HT1080 (cell line): ENCODE results near the gene PI4KA. TPM values are rescaled to one million over a fixed set of nuclear protein-coding genes. Genes with fewer than 3 reads are reported as not detected.
"Not testable (repeated sequence)": the region's sequence is repeated elsewhere in the genome, so short reads cannot be mapped to it uniquely, and the experiment has no call there.

Experiments
- DNase-seq: peaks from one replicate; pipeline ENCODE4 v3.0.0-alpha.2; 2015; ENCODE audit warnings: low read depth
- polyA plus RNA-seq, 2 experiments: library from polyadenylated mRNA; depleted of rRNA; stranded (reverse); fragments of >200 nt; gene quantifications; 2 replicates each; pipeline ENCODE4 v1.2.3, GENCODE V29; 2015
- total RNA-seq: library from RNA; depleted of rRNA; stranded (reverse); fragments of >200 nt; shearing (Covaris generic); gene quantifications from 2 replicates; pipeline ENCODE4 v1.2.3, GENCODE V29; 2014; rRNA removed

Gene PI4KA
- total RNA-seq, result 32.9 and 35.9 TPM in 2 replicates
- 22.3 and 22.8 TPM in 2 replicates for polyA plus RNA-seq (2015; cell fraction: cytosol; rRNA removed)
- 76.2 and 80.1 TPM in 2 replicates for polyA plus RNA-seq (2015; cell fraction: nucleus; rRNA removed)

DNA sequence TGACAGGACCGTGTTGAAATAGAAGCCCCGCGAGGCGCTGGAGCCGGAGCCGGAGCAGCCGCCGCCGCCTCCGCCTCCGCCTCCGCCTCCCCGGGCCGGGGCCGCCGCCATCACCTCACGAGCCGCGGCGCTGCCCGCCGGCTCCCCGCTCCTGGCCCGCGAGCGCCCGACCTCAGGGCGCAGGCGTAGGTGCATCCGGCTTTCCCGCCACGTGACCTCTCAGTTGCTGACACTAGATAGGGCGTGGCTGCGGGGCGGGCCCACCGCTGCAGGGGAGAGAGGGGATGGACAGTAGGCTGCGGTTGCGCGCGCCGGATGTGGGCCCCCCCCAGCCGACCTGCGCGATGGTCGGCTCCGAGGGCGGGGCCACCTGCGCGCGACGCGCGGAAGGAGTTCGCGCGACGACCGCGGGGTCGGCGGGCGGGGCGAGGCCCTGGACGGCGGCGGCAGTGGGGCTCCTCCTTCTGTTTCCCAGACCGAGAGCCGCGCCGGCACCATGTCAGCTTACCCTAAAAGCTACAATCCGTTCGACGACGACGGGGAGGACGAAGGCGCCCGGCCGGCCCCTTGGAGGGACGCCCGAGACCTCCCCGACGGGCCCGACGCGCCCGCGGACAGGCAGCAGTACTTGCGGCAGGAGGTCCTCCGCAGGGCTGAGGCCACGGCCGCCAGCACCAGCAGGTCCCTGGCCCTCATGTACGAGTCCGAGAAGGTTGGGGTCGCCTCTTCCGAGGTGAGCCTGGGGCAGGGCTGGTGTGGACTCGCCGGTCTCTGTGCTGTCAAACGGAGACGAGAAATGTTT is at the start of gene PI4KA, which contains the start of gene SNAP29:
PI4KA (minus strand) TSS at position 197 of the 802 bp plus-strand sequence; CDS start at position 111, 86 bp downstream.
SNAP29 (plus strand) TSS at position 393 of the 802 bp plus-strand sequence; CDS start at position 497, 104 bp downstream.
- DNase-seq, result peak; percentile 96

DNA sequence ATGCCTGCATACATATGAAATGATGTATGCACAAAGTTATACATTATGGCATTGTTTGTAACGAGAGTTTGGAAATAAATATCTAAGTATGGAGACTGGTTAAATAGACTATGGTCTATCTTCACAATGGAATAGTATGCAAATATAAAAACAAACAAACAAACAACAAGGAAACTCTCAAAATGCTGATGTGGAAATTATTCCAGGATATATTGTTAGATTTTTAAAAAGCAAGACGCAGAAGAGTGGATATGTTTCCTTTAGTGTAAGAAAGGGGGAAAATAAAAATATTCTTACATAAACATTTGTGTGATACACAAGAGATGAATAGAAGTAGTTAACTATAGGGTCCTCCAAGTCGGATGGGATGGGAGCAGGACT is 47.8 kb upstream of the PI4KA start:
- no peak for DNase-seq

DNA sequence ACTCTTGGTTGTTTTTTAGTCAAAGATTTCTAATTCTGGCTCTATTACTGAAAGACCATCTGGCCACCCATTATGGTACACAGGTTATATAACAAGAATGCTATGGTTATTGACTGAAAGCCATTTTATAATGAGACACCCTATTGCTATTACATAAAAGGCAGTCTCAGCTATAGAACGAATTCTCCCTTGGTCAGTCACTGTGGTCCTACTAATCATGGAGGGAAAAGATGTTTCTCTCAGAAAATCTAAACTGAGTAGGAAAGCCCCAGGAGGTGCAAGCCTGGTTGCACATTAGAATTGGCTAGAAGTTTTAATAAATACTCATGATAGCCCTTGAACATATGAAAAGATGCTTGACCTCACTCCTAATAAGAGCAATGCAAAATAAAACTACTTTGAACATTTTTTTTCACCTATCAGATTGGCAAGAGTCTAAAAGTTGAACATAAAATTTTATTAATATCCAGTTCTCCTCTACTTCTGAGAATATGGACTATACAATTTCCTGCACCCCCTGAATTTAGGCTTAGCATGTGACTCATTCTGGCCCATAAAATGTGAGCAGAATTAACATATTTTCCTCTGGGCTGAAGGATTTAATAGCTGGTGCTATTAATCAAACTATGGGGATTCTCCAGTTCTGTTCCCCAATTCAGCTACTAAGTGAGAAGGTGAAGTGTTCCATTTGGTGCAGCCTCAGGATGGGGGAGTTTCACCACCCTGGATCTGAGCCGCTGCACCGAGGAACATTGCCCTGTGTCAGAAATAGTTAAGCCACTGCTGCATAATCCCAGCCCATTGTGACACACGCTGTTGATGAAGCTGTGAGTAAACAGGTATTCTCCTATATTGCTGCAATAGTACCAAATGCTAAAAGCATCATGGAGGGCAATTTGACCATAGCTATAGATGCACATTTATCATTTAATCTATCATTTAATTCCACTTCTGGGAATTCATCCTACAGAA is 47.1 kb upstream of the PI4KA start:
- no peak for DNase-seq

DNA sequence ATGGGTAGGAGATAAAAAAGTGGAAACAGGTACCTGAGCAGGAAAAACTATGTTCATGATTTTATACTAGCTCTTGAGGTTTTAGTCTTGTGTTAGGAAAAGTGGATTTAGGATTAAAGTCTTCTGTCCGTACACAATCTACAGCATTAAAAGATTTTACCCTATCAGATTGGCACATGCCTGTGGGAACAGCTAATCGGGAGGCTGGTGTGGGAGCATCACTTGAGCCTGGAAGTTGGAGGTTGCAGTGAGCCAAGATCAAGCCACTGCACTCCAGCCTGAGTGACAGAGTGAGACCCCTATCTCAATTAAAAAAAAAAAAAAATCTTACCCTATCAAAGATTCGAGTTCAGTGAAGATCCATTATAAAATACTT is 46.4 kb upstream of the PI4KA start:
- no peak for DNase-seq

DNA sequence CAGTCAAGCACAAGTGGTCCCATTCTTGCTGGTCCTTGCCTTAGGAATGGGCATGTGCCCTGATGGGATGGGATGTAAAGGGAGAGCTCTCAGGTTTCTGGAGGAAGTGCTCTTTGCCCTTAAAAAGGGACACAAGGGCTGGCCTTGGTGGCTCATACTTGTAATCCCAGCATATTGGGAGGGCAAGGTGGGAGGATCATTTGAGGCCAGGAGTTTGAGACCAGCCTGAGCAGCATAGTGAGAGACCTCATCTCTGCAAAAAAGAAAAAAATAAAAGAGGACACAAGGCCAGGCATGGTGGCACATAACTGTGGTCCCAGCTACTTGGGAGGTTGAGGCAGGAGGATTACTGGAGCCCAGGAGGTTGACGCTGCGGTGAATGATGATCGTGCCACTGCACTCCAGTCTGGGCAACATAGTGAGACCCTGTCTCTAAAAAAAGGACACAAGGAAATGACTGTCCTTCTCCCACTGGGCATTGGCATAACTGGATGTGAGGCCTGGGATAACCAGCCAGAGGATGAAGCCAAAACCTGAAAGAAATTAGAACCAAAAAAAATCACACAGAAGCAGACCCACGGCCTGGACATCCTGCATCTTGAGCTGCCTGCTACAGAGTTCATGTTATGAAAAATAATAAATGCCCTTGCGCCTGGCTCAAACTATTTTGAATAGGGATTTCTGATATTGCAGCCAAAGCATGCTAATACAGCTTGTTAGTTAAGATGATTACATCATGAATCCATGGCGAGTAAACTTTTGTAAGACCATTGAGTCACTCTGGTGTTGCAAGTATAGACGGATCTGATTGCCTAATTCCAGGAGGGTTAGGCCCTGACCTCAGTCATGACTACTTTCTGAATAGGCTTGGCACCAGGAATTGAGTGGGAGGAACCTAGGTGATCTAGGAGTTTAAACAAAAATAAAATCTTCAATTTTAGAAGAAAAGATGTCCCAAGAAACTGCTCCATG is 45.7 kb upstream of the PI4KA start:
- peak; percentile 86 for DNase-seq

DNA sequence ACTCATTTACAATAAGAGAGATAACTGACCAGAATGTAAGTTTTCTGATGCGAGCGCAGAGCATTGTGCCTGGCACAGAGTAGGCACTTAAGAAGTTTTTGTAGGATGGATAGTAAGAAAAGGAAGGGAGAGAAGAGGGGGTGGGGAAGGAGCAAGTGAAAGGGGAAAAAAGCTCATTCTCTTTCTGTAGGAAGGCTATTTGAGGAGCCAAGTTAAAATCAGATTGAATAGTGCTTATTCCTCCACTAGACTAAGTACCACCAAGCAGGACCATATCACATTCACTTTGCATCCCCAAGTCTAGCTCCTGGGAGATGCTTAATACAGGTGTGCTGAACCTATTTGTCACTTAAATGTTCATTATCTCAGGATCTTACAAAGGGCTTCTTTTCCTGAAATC is 44.5 kb upstream of the PI4KA start:
- DNase-seq, result no peak

DNA sequence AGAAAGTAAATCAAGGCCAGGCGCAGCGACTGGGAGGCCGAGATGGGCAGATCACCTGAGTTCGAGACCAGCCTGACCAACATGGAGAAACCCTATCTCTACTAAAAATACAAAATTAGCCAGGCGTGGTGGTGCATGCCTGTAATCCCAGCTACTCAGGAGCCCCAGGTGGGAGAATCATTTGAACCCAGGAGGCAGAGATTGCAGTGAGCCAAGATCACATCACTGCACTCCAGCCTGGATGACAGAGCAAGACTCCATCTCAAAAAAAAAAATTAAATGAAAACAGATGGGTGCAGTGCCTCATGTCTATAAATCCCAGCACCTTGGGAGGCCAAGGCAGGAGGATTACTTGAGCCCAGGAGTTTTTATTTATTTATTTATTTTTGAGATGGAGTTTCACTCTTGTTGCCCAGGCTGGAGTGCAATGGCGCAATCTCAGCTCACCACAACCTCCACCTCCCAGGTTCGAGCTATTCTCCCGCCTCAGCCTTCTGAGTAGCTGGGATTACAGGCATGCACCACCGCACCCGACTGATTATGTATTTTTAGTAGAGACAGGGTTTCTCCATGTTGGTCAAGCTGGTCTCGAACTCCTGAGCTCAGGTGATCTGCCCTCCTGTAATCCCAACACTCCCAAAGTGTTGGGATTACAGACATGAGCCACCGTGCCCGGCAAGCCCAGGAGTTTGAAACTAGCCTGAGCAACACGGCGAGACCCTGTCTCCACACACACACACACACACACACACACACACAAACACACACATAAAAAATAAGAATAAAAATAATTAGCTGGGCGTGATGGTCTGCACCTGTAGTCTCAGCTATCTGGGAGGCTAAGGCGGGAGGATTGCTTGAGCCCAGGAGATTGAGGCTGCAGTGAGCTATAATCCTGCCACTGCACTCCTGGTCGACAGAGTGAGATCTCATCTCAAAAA is 42.8 kb upstream of the PI4KA start:
- not testable (repeated sequence) for DNase-seq

DNA sequence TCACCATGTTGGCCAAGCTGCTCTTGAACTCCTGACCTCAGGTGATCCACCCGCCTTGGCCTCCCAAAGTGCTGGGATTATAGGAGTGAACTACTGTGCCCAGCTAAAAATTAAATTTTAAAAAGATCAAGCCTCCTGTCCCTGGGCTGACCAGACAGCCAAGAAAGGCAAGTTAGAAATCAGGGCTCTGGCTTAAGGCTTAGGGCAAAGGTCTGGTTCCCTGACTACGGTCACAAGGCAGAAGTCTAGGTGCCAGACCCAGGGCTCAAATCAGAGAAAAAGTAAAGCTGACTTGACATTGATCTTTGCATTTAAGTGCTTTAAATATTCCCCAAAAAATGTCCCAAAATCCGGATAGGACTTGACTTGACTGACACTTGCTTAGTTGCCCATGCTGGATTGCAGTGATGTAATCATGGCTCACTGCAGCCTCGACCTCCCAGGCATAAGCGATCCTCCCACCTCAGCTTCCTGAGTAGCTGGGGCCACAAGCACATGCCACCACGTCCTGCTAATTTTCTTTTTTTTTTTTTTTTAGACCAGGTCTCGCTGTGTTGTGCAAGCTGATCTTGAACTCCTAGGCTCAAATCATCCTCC is 41.3 kb upstream of the PI4KA start:
- peak; percentile 32 for DNase-seq

DNA sequence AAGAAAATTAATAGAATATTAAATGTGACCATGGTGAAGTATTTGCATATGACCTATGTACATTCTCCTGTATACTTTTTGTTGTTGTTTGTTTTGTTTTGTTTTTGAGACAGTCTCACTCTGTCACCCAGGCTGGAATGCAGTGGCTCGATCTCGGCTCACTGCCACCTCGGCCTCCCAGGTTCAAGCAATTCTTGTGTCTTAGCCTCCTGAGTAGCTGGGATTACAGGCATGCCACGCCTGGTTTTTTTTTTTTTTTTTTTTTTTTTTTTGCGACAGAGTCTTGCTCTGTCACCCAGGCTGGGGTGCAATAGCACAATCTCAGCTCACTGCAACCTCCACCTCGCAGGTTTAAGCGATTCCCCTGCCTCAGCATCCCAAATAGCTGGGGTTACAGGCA is 39.1 kb upstream of the PI4KA start:
- DNase-seq, result not testable (repeated sequence)

DNA sequence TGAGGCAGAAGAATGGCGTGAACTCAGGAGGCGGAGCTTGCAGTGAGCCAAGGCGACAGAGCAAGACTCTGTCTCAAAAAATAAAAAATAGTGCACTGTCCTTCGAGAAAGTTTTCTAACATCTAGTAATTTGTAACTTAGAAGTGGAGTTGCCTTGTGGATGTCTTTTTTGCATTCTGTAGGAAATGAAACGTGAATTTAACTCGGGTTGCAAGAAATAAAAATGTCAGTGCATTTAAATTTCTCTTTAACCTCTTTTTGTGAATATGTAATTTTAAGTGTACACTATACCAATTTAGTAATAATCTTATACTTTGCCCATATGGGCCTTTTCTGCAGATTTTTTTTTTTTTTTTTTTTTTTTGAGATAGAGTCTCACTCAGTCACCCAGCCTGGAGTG is 32.4 kb upstream of the PI4KA start:
- no peak for DNase-seq

DNA sequence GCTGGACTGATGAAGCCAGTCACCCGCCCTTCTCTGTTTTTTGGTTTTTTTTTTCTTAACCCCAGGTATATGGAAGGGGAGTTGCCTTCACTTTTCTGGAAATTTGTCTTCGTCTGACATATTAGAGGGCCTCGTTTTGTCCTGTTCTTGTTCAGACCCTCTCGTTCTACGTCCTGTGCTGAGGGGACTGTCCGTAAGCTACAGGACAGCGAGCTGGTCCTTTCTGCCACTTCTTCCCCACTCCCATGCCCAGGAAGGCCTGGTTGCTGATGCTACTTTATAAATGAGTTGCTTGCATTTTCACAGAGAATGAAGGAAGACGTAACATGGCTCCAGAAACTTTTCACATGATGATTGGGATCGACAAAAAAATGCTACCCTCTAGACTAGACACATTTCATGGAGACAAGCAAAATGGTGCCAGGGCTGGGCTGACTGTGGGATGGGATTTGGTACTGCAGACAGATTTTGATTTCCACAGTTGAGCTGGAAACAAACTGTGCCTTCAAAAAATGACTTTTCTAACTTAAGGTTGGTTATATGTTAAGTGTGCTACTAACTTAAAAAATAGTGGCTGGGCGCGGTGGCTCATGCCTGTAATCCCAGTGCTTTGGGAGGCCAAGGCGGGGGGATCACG is 31.4 kb upstream of the PI4KA start:
- DNase-seq, result no peak

DNA sequence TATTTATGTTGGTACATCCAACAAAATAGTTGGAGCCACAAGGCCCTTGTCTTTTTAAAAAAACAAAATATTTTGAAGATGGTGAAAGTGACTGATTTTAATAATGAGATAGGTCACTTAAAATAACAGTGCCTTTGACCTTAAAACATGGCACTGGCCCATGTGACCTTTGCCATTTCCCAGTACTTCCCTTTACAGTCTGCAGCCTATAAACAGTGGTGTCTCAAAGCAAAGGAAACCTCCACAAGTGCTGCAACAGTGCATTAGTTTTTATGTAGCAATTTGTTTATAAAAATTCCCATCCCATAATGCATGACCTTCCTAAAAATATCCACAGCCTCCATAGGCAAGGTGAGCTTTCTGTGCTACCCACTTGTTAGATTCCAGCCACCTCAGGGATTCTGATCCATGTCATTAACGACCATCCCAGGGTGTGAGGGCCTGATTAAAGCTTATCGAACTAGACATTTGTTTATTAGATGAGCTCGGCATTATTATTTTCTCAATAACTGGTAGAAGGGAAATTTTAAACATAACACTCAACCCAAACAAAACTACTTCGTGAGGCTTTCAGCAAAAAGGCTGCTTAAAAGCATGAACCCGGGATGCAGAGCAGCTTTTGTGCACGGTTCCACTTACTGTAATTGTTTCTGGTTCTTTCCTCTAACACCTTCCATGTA is 30.6 kb upstream of the PI4KA start:
- no peak for DNase-seq

DNA sequence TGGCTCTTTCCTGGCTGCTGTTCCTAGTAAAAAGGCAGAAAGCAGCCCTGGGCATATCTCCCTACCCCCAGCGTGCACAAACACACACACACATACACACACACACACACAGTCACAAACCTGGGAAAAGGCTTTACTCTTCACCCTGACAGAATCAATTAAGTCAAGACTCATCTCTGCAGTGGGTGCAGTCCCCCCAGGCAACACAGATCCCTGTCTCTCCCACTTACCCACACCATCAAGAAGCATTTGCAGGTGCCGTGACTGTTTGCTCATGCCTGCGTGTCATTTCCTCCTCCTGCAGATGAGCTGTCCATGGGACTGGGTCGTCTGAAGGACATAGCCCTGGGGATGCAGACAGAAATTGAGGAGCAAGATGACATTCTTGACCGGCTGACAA is 28.8 kb upstream of the PI4KA start:
- peak; percentile 66 for DNase-seq

DNA sequence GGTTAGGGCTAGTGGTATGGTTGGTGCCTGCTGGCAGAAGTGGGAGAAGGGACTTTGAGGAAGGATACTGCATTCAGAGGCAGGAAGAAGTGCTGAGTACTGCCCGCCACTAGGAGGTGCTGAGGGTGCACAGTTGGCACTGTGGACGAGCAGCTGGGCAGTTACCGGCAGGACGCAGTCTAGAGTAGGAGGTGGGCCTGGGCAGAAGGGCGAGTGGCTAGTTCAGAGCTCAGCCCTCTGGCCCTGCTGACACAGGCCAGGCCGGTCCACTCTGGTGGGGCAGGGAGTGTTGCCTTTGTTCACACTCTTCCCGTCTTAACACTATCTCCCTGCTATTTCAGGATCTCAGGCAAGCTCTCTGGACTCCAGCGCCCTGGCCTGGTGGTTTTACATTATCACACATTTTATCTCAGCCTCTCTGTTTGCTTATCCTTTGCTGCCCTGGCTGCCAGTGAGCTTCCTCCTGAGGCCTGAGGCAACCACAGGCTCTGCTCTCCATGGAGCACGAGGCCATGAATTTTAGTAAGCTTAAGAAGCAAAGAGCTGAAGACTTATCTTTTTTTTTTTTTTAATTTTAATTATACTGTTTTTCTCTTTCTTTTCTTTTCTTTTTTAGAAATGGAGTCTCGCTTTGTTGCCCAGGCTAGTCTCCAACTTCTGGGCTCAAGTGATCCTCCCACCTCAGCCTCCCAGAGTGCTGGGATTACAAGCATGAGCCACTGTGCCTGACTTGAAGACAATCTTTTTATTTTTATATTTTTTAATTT is 27.1 kb upstream of the PI4KA start:
- DNase-seq, result peak; percentile 77

DNA sequence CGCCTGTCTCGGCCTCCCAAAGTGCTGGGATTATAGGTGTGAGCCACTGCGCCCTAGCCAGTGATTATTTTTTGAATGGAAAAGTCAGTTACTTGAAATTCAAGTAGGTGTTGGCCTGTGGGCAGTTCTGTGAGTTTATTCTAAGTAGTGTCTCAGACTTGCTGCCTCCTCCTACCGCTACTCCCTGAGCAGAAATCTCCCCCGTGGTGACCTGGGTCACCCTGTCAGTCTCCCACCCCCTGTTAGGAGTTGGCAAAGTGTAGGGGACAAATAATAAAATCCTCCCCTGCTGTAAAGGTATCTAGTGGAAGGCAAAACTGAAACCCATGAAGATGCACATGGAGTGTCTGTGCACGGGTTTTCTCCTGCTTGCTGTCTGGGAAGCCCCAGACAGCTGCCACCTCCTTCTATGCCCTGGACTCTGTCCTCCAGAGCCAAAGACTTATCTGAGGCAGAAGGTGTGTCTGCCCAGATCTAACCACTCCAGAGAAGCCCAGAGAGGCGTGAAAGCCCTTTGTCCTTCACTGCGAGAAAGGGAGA is 26.5 kb upstream of the PI4KA start:
- DNase-seq, result no peak

DNA sequence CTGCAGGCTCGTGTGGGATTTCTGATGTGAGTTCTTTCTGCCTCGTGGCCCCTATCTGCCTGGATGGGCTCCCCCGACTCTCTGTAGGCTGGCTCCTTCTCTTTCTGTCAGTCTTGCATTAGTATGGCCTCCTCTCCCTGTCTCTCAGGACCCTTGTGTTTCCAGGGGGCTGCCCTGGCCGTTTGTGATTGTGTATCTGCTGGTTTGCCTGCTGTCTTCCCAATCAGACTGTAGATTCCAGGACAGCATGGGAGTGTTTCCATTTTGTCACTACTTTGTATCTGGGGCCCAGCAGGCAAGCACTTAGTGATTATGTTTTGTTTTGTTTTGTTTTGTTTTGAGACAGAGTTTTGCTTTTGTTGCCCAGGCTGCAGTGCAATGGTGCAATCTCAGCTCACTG is 25.8 kb upstream of the PI4KA start:
- no peak for DNase-seq

DNA sequence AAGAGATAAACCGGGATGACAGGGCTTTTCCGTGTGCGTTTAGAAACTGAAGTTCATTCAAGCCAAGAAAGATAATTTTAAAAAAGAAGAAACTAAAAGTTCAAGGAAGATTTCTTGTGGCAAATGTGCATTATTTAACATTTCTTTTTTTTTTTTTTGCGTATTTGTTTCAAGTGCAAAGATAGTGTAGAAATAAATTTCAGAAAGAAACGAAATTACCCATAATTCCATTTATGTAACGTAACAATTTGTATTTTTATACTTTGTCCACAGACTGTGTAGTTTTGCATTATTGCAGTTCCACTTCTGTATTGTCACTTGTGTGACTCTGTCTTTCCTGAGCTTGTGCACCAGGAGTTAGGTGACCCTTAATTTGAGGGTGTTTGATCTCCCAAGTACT is 24.2 kb upstream of the PI4KA start:
- no peak for DNase-seq
